ENCODE results near the gene PTGER4. TPM values are rescaled to one million over a fixed set of nuclear protein-coding genes. Genes with fewer than 3 reads are reported as not detected.

PTGER4 gene
- total RNA-seq, 1 donor from 2014 or later = 5.6 TPM

GRCh38 chr5:40646266-40646665 is 33.4 kb upstream of the PTGER4 start:
- Mint-ChIP-seq H3K36me3 (ENCODE audit: insufficient read depth) (no peaks in the 10 kb centered on the region), H3K4me3 (ENCODE audit: low read depth) (no peak overlapping the region), H3K9me3 (ENCODE audit: low read depth) (peaks cover under 1% of the 10 kb centered on the region), H3K4me1 (ENCODE audit: low read depth) (peaks cover 4% of the 10 kb centered on the region), H3K27ac (no peak overlapping the region), H3K27me3 (no peaks in the 10 kb centered on the region)
- no peak for DNase-seq (ENCODE audit: low spot score, unreplicated experiment)
- TF ChIP-seq, protein P1, sequence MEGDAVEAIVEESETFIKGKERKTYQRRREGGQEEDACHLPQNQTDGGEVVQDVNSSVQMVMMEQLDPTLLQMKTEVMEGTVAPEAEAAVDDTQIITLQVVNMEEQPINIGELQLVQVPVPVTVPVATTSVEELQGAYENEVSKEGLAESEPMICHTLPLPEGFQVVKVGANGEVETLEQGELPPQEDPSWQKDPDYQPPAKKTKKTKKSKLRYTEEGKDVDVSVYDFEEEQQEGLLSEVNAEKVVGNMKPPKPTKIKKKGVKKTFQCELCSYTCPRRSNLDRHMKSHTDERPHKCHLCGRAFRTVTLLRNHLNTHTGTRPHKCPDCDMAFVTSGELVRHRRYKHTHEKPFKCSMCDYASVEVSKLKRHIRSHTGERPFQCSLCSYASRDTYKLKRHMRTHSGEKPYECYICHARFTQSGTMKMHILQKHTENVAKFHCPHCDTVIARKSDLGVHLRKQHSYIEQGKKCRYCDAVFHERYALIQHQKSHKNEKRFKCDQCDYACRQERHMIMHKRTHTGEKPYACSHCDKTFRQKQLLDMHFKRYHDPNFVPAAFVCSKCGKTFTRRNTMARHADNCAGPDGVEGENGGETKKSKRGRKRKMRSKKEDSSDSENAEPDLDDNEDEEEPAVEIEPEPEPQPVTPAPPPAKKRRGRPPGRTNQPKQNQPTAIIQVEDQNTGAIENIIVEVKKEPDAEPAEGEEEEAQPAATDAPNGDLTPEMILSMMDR (IDR thresholded peaks at IDR 0.05; ENCODE audit: unreplicated experiment) = no peak

- no peaks in the 10 kb centered on the region for H3K27me3 Mint-ChIP-seq
- H3K36me3 Mint-ChIP-seq (ENCODE audit: insufficient read depth) = no peaks in the 10 kb centered on the region
- H3K27ac Mint-ChIP-seq = no peak overlapping the region
- TF ChIP-seq, protein P1 (IDR thresholded peaks at IDR 0.05; ENCODE audit: unreplicated experiment) = no peak
- H3K9me3 Mint-ChIP-seq (ENCODE audit: low read depth) = no peaks in the 10 kb centered on the region
- H3K4me3 Mint-ChIP-seq (ENCODE audit: low read depth) = no peak overlapping the region
- peaks cover 5% of the 10 kb centered on the region for H3K4me1 Mint-ChIP-seq (ENCODE audit: low read depth)
- no peak for DNase-seq (ENCODE audit: low spot score, unreplicated experiment)
These were observed 31.6 kb upstream of the PTGER4 start for GRCh38 chr5:40648150-40648549.

- H3K27ac Mint-ChIP-seq = no peak overlapping the region
- no peaks in the 10 kb centered on the region for H3K9me3 Mint-ChIP-seq (ENCODE audit: low read depth)
- TF ChIP-seq, protein P1 (IDR thresholded peaks at IDR 0.05; ENCODE audit: unreplicated experiment) = no peak
These were observed 30.2 kb upstream of the PTGER4 start for GRCh38 chr5:40649463-40650030.

DNA sequence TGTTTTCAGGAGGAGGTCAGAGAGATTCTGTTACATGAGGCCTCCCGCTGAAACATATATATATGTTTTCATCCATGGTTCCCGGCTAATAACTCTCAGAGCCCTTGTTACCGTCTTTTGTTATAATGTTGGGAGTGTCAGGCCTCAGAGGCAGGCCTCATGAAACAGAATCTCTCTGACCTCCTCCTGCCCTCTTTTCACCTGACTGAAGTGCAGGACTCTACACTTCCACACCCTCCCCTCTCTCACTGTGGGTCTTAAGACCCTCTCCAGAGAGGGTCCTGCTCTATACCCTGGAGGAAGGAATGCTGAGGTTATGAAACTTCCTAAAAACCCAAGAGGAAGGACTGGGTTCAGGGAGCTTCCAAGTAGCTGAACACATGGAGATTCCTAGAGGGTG is 28.5 kb upstream of the PTGER4 start:
- H3K27ac Mint-ChIP-seq = no peak overlapping the region
- no peak for DNase-seq (ENCODE audit: low spot score, unreplicated experiment)
- TF ChIP-seq, protein P1 (IDR thresholded peaks at IDR 0.05; ENCODE audit: unreplicated experiment) = no peak
- H3K9me3 Mint-ChIP-seq (ENCODE audit: low read depth) = no peaks in the 10 kb centered on the region
- no peaks in the 10 kb centered on the region for H3K36me3 Mint-ChIP-seq (ENCODE audit: insufficient read depth)
- peaks cover 13% of the 10 kb centered on the region for H3K4me1 Mint-ChIP-seq (ENCODE audit: low read depth)
- no peaks in the 10 kb centered on the region for H3K27me3 Mint-ChIP-seq
- no peak overlapping the region for H3K4me3 Mint-ChIP-seq (ENCODE audit: low read depth)

More at GRCh38 chr5:40649463-40650030, 30.2 kb upstream of the PTGER4 start:
- DNase-seq (ENCODE audit: low spot score, unreplicated experiment) = no peak
- H3K27me3 Mint-ChIP-seq = no peaks in the 10 kb centered on the region
- peaks cover 5% of the 10 kb centered on the region for H3K4me1 Mint-ChIP-seq (ENCODE audit: low read depth)
- H3K36me3 Mint-ChIP-seq (ENCODE audit: insufficient read depth) = no peaks in the 10 kb centered on the region
- no peak overlapping the region for H3K4me3 Mint-ChIP-seq (ENCODE audit: low read depth)

- Mint-ChIP-seq H3K36me3 (ENCODE audit: insufficient read depth) (no peaks in the 10 kb centered on the region), H3K27ac (no peak overlapping the region), H3K4me1 (ENCODE audit: low read depth) (peaks cover 13% of the 10 kb centered on the region), H3K4me3 (ENCODE audit: low read depth) (no peak overlapping the region), H3K9me3 (ENCODE audit: low read depth) (no peaks in the 10 kb centered on the region), H3K27me3 (no peaks in the 10 kb centered on the region)
- DNase-seq (ENCODE audit: low spot score, unreplicated experiment) = no peak
- TF ChIP-seq, protein P1 (IDR thresholded peaks at IDR 0.05; ENCODE audit: unreplicated experiment) = no peak
These were observed 27.1 kb upstream of the PTGER4 start for GRCh38 chr5:40652441-40653220.
